Measurements from ENCODE around the gene TNFRSF8.

DNA sequence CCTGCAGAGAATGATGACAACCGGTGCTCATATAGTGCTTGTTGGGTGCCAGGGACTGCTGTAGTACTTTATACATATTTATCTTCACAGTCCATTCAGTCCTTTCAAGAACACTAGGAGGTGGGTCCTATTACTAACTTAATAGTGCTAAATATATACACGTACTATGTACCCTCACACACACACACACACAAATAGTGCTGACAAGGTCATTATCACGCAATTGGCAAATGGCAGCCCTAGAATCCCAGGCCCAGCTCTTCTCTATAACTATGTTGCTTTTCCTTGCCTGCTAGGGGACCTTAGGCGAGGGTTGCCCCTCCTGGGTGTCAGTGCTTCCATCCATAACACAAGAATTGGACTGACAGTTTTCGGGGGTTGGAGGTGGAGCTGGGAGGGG is 33.5 kb downstream of the TNFRSF8 start:
- TF ChIP-seq, protein P1, sequence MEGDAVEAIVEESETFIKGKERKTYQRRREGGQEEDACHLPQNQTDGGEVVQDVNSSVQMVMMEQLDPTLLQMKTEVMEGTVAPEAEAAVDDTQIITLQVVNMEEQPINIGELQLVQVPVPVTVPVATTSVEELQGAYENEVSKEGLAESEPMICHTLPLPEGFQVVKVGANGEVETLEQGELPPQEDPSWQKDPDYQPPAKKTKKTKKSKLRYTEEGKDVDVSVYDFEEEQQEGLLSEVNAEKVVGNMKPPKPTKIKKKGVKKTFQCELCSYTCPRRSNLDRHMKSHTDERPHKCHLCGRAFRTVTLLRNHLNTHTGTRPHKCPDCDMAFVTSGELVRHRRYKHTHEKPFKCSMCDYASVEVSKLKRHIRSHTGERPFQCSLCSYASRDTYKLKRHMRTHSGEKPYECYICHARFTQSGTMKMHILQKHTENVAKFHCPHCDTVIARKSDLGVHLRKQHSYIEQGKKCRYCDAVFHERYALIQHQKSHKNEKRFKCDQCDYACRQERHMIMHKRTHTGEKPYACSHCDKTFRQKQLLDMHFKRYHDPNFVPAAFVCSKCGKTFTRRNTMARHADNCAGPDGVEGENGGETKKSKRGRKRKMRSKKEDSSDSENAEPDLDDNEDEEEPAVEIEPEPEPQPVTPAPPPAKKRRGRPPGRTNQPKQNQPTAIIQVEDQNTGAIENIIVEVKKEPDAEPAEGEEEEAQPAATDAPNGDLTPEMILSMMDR (conservative IDR thresholded peaks at IDR 0.05 in 1 of 2, IDR thresholded peaks at IDR 0.05 in 1 of 2; ENCODE audit: low read depth in 1 of 2, low read length in 2 of 2), result no peak
- no peak for TF ChIP-seq EZH2 (IDR thresholded peaks at IDR 0.05; ENCODE audit: low read length, missing control alignments)
